Measurements from ENCODE around the gene PHLDB2.

- TF ChIP-seq, protein P1, sequence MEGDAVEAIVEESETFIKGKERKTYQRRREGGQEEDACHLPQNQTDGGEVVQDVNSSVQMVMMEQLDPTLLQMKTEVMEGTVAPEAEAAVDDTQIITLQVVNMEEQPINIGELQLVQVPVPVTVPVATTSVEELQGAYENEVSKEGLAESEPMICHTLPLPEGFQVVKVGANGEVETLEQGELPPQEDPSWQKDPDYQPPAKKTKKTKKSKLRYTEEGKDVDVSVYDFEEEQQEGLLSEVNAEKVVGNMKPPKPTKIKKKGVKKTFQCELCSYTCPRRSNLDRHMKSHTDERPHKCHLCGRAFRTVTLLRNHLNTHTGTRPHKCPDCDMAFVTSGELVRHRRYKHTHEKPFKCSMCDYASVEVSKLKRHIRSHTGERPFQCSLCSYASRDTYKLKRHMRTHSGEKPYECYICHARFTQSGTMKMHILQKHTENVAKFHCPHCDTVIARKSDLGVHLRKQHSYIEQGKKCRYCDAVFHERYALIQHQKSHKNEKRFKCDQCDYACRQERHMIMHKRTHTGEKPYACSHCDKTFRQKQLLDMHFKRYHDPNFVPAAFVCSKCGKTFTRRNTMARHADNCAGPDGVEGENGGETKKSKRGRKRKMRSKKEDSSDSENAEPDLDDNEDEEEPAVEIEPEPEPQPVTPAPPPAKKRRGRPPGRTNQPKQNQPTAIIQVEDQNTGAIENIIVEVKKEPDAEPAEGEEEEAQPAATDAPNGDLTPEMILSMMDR (conservative IDR thresholded peaks at IDR 0.05; ENCODE audit: low read length): peak; percentile 78
- TF ChIP-seq EZH2phosphoT487 (IDR thresholded peaks at IDR 0.05; ENCODE audit: borderline replicate concordance, low read depth, low read length): no peak
Observed at GRCh38 chr3:112013058-112013783, 154.2 kb downstream of the PHLDB2 start.

Measured in OCI-LY7 (cell line).